GM19023 (cell line): ENCODE data around the gene ZNF284.
"Not testable (repeated sequence)": the region's sequence is repeated elsewhere in the genome, so short reads cannot be mapped to it uniquely, and the experiment has no call there.

Experiments used
- ATAC-seq: cut with Tn5 transposase; IDR thresholded peaks from one replicate; pipeline ENCODE4 v1.9.1; 2021; ENCODE audit warnings: mild to moderate bottlenecking, moderate library complexity; ENCODE audit not compliant: unreplicated experiment

The ZNF284 gene

DNA sequence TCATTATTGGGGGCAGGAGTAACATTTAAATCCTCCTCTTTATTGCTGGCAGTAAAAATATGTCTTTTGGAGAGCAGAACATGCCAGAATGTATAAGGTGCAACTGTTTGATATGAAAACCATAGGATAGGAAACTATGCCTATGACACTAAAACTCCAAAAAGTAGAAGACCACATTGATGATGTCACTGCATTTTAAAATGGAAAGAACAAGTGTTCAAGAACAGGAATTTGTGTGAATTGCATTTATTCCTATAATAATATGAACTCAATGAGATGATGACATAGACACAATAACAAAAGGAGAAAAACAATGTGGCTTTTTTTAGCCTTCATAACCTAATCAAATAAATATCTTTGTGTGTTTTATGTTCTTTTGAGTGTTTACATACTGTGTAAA is 37.5 kb downstream of the ZNF284 start:
- no peak for ATAC-seq

DNA sequence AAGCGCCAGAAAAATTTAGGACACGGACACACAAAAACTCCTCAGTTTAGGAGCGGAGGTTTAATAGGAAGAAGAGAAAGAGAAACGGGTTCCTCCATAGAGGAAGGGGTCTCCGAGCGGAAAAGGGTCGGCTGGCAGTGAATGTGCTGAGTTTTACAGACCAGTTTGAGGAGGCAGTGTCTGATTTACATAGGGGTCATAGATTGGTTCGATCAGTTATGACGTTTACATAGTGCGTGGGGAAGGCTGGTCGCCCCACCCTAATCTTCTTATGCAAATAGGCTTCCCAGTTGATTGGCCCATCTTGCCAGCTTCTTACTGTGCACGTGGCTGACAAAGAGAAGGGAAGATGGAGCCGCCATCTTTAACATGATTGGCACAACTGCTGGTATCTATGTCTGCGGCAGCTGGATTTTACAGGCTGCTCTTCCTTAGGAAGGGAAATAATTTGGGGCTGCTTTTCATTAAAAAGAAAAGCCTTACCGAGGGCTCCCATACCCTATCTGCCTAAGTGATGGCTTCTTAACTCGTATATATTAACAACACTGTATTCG is 40.0 kb downstream of the ZNF284 start:
- no peak for ATAC-seq

DNA sequence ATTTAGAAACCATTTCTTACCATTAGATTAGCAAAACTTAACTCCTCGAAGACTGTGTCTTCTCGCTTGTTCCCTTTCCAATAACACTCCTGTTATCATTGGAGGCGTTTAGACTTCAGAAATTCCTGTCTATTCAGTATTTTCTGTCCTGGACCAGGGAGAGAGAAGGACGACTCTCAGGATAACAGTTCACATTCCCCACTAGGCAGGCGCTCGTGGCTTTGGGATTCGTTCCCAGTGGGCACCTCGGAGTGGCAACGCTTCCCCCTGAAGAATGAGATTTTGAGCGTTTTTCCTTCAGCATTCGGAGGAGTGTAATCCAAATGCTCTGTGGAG is 40.8 kb downstream of the ZNF284 start:
- no peak for ATAC-seq

DNA sequence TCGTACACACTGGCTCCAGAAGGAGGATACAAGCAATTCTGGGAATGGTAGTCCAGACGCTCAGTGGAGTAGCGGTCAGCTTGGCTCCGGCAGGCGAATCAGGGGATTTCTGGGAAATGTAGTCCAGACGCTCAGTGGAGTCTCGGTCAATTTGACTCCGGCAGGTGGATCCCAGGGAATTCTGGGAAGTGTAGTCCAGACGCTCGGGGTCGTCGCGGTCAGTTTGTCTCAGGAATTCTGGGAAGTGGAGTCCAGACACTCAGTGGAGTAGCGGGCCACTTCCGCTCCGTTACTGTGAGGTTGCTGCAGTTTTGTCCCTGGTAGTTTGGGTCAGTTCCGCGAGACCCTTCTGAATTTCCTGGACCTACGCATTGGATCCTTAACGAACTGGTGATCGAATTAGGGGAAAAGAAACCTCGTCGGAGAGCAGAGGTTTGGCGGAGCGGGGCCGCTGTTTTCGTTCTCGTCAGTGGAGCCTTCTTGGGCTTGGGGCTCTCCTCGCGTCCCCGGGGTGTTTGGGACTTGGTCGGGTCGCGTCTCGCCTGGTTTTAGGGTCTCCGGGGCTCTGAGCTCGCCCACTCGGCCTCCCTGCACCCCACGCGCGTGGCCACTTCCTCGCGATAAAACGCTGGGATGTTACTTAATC is 41.3 kb downstream of the ZNF284 start, which contains the start of gene ZNF225:
ZNF225 (plus strand) TSS at position 262 of the 646 bp plus-strand sequence. CDS start 2,429 bp downstream, outside the sequence.
- ATAC-seq, result peak; percentile 95

DNA sequence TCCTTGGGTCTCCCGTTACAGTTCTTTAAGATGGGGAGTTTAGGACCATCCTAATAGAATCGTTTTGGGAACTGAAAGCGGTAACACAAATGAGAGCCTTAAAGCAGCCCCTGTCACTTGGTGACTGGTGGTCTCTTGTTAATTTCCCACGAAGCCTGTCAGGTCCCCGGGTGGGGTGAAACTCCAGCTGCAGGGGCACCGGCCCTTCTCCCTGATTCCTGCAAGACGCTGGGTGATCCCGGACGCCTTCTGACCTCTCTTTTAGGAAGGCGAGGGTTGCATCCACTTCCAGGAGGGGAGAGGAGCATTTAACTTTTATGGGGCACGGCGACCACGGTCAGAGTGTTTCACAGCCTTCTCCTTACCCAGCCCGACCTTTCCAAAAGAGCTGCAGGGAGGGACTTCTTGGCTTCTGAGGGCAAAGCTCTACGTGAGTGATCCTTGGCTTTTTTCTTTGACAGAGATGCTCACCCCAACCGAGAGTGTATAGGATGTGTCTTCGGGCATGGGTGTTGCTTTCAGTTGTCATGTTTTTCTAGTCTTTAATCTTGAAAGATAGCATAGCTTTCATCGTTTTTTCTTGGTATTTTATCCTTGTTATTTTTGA is 41.9 kb downstream of the ZNF284 start:
- ATAC-seq, result peak; percentile 5

DNA sequence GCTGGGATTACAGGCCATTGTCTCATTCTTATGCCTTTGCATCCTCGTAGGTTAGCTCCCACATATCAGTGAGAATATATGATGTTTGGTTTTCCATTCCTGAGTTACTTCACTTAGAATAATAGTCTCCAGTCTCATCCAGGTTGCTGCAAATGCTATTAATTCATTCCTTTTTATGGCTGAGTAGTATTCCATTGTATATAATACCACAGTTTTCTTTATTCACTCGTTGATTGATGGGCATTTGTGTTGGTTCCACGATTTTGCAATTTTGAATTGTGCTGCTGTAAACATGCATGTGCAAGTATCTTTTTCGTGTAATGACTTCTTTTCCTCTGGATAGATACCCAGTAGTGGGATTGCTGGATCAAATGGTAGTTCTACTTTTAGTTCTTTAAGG is 49.2 kb downstream of the ZNF284 start:
- ATAC-seq, result not testable (repeated sequence)

DNA sequence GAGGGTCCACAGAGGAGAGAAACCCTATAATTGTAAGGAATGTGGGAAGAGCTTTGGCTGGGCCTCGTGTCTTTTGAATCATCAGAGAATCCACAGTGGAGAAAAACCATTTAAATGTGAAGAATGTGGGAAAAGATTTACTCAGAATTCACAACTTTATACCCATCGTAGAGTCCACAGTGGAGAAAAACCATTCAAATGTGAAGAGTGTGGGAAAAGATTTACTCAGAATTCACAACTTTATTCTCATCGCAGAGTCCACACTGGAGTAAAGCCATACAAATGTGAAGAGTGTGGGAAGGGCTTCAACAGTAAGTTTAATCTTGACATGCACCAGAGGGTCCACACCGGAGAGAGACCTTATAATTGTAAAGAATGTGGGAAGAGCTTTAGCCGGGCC is 60.0 kb downstream of the ZNF284 start:
- no peak for ATAC-seq
